Measurements from ENCODE around the gene DACH1.
"Not testable (repeated sequence)": the region's sequence is repeated elsewhere in the genome, so short reads cannot be mapped to it uniquely, and the experiment has no call there.

Gene DACH1

DNA sequence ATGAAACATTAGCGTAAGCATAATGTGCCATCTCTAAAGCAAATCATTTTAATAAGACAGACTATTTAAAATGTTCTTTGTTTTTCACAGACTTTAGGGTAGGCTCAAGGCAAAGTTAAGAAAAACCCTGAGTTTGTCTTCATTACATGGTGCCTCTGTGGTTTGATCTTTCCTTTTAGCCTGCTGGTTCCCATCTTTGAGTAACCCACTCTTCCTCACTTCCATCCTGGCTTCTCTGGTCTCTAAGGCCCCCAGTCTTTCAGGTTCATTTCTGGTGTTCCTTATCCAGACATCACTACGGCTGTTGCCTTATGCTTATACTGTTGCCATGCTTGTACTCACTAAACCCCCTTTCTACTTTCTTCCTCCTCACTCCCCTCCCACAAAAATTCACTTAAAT, 38.4 kb downstream of the DACH1 start:
- DNase-seq (ENCODE audit: low spot score): no peak

DNA sequence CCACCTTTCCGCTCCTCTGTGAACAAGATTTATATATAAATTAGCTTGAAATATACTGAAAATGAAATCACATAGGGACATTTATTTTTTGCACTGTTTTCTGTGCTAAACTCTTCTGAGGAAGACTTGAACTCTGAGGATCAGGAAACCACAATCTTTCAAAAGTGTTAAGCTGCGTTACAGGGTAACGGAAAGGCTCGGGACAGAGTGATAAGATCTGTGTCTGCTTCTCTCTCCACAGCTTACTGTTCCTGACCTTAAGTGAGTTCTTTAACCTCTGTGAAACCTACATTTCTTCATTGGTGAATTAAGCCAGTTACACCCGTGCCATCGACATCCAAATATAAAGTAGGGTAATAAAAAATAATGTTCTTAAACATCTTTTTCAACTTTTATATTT, 38.9 kb downstream of the DACH1 start:
- DNase-seq (ENCODE audit: low spot score): no peak

DNA sequence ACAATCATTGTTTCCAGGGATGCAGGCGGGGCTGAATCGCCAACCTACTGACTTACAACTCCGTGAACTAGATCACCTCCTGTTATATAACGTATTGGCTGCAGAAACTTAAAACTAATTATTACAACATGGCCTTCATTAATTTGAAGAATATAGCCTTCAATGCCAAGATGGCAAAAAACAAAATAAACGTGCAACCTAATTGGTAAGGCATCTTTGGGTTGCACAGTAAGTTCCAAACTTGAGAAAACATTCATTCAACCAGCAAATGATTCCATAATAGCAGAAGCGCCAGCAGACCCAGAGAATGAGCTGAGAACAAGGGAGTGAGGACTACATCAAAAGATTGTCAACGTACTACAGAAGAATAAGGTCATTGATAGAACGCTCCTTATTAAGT, 39.8 kb downstream of the DACH1 start:
- DNase-seq (ENCODE audit: low spot score): no peak

DNA sequence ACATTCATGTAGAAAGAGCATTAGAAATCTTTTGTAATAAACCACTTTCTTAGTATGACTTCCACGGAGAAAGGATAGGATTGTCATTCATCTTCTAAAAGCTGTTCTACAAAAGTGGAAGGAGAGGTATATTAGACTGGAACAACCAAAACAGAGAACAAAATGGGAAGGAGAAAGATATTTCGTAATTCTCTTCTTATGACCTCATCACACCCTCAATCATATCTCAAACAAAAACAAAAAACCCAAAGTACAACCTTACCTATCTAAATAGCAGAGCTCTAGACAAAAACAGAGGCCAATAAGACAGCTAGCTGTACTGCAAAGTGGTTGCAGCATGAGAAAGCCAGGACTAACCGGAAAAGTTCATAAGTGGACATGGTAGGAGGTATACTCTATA, 46.3 kb downstream of the DACH1 start:
- no peak for DNase-seq (ENCODE audit: low spot score)

DNA sequence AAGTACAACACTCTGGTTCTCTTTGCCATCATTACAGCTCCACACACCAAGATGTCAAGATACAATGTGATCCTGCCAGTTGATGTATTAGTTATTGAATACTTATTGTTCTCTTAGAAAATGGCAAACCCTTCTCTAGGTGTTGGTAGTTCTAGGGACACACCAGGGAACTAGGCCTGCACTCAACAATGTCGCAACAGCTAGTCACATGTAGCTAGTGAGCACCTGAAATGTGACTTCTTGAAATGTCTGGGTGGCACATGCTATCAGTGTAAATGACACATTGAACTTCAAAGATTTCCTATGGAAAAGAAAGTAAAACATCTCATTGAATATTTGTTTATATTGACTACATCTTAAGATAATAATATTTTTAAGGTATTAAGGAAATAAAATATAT, 49.7 kb downstream of the DACH1 start:
- no peak for DNase-seq (ENCODE audit: low spot score)

DNA sequence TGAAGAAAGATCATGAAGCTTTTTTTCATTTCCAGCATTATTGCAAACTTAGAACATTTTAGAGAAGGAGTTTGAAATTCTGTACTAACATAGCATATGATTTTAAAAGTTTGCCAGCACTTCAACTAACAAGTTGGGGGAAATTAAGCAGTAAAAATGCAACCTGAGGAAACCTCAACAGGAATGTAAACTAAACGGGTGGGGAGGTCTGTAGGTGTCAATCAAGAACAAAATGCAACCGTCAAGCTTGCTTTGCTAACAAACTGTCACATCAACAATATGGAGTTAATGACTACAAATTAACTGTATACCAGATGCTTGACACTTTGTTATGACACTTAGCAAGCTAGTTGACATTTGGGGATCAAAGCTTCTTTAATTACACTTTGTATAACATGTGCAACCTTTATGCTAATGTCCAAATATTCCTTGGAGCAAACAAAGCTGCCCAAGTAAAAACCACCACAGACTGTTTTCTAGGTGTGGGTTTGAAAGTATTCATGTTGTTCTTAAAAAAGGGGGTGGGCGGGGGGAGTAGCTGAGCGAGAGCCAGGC, 52.1 kb downstream of the DACH1 start:
- DNase-seq (ENCODE audit: low spot score): no peak

DNA sequence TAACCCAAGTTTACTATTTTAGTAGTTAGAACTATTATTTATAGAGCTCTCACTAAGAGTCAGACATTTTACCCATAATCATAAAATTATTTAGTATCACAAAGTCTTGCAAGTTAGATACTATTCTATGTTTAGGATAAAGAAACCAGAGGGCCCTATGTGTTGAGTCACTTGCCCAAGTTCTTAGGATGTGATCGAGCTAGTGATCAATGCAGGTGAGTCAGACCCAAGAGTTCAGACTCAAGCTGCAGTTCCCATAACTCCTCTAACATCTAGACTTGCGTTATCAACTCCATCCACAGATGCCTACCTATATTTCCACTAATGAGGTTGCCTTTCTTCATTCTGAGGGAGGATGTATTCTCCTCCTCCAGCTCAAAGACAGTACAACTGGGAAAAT, 53.8 kb downstream of the DACH1 start:
- DNase-seq (ENCODE audit: low spot score): no peak

DNA sequence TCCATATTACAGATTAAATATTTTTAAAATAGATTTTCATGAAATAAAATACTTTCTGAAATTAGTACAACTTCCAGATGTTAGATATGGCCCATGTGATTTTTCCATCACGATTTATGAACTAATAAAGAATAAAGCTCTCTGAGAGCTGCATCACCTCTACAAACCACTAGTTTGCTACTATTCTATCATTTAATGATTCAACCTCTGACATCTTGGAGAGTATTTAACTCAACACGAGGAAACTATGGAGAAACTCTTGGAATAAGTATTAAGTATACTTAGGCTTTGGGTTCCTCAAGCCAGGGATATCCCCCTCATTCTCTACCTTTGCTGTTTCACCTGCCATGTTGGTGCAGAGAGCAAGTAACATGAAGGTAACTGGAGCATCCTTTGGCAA, 55.7 kb downstream of the DACH1 start:
- DNase-seq (ENCODE audit: low spot score): no peak

DNA sequence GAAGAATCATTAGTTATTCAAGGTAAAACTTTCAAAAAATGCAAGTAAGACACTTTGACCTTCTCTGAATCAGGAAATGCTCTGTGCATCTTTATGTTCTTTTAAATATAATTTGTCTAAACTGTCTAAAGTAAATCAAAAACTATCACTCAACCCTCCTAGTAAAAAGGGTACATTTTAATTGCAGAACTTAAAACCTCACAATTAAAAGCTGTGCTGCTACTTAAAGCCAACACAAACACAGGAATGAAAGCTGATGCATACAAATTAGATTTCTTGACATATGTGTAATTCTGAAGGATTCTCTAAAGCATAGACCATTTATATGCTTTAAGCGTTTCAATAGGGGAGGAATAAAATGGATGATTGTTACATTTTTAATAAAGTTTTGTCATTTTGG, 58.3 kb downstream of the DACH1 start:
- DNase-seq (ENCODE audit: low spot score): no peak

DNA sequence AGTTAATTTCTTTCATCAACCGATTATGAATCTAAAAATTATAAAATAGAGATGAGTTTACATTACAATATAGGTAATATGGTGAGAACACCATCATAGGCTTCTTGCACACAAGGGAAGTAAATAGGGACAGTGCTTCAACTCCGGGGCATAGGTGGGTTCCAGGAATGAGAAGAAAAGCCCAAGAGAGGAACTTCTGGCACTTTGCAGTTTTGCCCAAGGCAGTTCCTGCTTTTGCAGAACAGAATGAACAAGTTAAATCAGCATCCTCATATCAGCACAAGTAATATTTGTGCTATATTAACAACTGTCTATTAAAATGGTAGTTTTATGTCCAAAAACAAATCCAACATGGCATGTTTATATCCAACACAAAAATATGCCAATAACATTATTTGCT, 60.1 kb downstream of the DACH1 start:
- no peak for DNase-seq (ENCODE audit: low spot score)

DNA sequence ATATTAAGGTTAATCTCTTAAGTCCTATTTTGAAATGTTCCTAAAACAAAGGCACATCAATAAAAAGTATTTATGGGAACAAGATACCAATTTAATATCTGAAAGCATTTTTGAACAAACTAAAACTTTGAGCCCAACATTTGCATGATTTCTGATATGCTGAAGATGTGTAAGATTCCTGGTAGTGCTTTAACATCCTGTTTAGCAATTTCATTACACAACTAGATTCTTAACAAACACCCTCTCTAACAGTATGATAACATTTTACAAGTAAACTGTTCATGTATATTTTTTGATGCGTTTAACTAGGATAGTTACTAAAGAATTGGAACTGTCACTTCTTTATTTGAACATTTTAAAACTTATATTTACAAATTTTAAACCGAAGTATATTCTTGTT, 63.9 kb downstream of the DACH1 start:
- DNase-seq (ENCODE audit: low spot score): no peak

DNA sequence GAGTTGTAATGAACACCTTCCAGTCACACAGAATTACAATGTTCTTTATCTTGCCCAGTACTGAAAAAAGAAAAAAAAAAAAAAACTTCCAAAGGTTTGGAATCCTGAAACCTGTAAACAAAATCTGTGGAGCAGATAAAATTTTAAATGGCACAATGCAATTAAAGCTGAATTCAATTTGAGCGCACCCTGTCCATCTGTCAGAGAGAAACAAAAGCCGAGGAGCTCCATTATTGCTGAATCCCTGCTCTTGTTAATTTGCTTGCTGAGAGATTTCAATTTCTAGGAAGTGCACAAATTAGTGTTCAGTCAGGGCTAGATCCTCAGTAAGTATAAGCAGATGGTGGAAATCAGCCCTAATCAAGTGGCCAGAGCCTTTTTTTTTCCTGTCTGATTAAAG, 65.2 kb downstream of the DACH1 start:
- no peak for DNase-seq (ENCODE audit: low spot score)

DNA sequence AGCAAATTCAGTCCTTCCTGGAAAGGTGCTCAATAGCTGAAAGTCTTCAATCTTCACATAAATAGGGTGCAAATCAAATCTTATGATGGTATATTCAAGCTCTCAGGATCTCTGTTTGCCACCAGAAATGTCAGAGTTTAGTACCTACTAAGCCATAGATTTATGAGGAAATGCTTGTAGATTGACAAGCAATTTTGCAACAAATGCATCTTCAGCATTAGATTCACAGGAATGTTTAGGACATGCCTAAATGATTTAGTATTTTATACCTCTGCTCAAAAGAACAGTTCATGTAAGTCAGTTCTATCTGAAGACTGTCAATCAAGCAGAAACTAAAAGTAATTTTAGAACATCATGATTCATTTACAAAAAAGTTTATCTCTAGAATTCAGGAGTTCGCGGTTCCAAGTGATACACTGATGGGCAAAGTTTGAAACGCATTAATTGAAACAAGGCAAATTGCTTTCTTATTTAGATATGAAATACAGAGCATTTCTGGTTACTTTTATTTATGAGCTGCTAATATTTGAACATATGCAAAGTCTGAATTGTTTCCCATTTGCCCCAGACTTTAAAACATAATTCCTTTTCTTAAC, 65.7 kb downstream of the DACH1 start:
- no peak for DNase-seq (ENCODE audit: low spot score)

DNA sequence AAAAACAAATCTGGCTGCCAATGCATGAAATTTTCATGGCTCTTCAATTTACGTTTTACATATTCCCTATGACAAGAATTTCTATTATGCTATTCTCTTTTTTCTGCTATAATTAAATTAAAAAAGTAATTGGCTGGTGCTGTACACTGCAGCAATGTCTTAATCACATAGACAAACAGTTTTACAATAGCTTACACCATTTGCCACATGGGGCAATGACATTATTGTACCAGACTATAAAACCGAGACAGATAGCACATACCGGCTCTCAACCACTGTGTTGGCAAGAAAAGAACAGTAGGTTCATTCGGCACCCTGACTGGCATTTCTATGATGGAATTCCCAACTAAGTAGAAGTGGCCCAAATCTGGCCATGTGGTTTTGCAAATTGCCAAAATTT, 67.7 kb downstream of the DACH1 start:
- no peak for DNase-seq (ENCODE audit: low spot score)

DNA sequence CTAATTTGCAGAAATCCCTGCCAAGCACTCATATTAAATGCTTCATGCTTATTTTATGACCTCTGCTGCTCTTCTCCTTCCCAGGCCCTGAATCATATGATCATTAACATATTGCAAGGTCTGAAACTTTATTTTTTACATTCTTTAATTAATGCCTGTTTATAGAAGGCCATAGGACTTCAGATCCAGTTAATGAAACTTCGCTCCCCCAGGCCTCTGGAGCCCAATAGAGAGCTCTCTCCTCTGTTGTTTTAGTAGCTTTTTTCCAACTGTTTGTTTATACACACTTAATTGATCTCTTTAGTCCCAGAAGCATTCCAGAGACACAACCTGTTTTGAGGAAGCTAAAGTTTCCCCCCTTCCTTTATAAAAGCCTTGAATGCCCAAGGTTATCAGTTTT, 68.3 kb downstream of the DACH1 start:
- no peak for DNase-seq (ENCODE audit: low spot score)

DNA sequence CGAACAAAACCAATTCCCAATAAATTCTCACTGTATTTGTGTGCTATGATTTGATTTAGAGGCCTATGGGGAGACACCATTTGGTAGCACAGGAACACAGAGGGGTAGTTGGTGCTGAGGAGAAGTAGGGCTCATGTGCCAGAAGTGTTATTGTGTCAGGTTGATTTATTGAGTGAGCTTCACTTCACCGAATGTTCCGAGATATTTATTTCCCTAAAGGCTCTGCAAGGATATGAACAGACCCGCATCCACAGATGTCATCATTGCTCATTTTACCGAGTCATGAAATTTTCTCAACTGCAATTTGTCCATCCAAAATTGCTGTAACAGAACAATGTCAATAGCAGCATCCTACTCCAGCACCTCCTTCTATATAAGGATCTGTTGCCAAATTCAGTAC, 69.5 kb downstream of the DACH1 start:
- DNase-seq (ENCODE audit: low spot score): no peak

DNA sequence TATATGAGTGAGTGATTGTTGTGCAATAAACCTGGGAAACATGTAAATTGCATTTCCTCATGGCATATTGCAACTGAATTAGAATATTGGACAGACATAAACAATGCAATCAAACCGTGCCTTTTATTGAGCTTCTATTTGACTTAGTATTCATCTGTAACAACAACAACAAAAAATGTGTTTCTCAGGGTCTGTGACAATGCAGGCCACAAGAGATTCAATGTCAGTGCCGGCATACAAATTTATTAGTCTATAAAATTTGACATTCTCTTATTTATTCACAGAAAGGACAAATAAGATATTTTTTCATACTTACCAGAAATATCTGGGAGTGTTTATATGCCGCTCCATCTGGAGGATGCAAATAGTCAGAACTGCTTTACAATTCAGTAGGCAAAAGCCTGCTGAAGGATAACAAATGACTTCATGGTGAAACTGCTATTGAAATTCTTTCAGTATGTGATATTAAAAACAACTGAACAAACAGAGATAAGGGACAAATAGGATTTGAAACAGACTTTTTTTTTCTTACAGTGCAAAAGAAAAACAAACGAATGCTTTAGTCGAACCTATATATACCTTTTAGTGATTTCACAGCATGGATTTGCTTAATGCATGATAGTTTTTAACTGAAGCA, 77.2 kb downstream of the DACH1 start:
- no peak for DNase-seq (ENCODE audit: low spot score)

DNA sequence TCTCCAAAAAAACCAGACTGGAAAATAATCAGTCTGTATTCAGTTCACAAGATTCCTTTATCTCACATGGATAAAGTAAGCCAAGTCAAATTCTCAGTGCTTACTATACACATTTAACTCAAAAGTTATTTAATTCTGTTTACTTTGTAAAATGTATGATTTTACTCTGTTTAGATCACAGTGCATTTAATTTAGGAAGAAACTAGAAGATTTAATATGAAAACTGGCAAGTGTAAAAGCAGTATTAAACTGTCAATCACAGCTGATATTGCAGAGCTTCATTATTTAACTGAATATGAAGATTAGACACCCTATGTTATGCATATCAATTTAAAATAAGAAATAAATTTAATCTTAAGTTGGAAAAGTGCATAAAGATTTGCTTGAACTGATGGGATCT, 78.0 kb downstream of the DACH1 start:
- DNase-seq (ENCODE audit: low spot score): no peak

DNA sequence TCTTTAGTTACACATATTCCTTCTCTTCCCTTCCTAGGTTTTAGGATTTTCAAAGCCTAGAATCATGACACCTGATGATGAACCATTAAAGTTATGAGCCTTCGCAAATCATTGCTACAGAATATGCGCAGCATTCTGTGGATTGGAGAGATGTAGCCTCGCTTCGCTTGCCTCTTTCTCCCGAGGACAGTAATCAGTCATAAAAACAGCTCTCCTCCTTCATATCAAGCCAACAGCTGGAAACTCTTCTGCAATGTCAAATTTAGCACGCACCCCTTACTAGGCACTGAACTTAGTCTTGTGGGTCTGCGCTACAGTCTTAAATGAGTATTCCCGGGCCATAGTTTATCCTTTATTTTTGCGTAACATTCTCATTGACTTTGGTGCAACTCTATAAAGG, 79.6 kb downstream of the DACH1 start:
- DNase-seq (ENCODE audit: low spot score): no peak

DNA sequence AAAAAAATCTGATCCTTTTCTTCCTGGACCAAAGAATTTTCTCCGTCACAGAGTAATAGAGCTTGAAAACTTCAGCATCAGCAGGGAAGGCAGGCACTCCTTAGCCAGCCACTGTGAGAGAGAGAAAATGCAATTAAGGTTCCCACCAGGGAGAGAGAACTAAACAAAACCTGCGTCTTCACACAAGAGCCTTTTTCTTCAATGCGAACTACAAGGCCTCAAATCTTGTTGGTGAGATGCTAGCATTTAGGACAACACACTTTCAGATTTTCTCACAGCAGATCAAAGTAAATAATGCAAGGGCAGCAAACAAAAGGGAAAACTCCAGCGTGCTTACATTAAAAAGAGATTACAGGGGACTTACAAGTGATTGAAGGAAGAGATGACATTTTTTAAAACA, 80.1 kb downstream of the DACH1 start:
- DNase-seq (ENCODE audit: low spot score): no peak

DNA sequence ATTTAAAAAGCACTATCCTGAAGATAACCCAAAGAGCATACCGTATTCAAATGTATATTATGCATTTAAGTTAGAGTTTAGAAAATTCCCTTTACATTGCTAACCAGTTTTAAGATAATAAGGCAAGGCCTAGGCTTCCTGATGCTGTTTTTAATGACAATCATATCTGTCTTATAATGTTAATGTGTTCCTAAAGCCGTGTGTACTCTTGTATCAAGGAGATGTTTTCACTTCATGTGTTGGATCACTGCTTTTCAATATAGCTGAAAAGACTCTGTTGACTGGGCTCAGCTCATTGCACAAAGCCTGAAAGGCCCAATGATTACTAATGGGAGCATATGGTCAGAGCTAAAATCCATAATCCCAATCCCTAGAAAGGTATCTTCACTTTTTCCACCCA, 81.6 kb downstream of the DACH1 start:
- DNase-seq (ENCODE audit: low spot score): no peak

DNA sequence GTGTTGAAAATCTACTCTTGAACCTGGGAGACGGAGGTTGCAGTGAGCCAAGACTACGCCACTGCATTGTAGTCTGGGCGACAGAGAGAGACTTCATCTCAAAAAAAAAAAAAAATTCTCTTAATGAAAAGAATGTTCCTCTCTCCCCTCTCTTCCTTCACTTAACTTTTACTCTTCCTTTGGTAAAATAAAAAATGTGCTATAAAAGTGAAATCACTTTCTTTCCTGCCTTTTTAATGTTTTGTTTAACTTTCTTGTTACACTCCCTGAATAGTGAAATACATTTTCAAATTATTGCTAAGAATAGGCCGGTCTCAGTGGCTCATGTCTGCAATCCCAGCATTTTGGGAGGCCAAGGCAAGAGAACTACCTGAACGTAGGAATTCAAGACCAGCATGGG, 86.5 kb downstream of the DACH1 start:
- no peak for DNase-seq (ENCODE audit: low spot score)

DNA sequence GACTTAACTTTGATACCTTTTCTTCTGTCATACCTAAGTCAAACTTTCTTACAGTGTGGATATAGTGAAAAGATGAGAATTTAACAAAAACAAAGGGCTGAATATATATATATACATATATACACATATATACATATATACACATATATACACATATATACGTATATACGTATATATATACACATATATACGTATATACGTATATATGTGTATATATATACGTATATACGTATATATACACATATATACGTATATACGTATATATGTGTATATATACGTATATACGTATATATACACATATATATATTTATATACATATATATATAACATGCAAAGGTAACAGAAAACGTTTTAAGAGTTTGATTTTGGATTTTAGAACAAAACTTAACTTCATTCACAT, 88.0 kb downstream of the DACH1 start:
- not testable (repeated sequence) for DNase-seq (ENCODE audit: low spot score)

DNA sequence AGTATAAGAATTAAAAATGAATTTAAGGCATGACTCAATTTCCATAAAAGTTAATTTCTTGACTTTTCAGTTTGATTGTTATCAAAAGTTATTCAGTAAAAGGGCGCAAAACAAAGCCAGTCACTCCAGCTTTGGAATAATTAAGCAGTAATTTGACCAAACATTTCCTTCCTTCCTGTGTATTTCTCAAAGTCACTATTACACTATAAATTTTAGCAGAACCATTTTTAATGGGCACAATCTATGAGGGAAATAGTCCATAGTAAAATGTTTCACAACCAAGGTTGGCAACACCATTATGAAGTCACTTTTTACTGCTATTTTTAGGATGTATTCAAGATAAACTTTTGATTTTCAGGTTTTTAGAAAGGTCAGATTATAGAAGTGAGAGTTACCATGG, 91.0 kb downstream of the DACH1 start:
- DNase-seq (ENCODE audit: low spot score): no peak

Data from kidney capillary endothelial cell (primary cell).